Chondrocyte (in vitro differentiated cells): ENCODE data around the gene PTPRN2. TPM values are rescaled to one million over a fixed set of nuclear protein-coding genes. Genes with fewer than 3 reads are reported as not detected.
A peak's percentile ranks its signal among the peaks of the same experiment; 100 is the strongest.

Experiments
- DNase-seq: peaks from one replicate; pipeline ENCODE4 v3.0.0; 2021; ENCODE audit warnings: mixed read lengths, low spot score
- H3K27ac Mint-ChIP-seq: one replicate; pipeline ENCODE4 v1.8.0; 2021; ENCODE audit warnings: mild to moderate bottlenecking, moderate library complexity, mixed read lengths; ENCODE audit not compliant: unreplicated experiment
- H3K27me3 Mint-ChIP-seq: 2 replicates; pipeline ENCODE4 v1.8.0; 2021; ENCODE audit warnings: low read depth, mixed read lengths
- H3K36me3 Mint-ChIP-seq: 2 replicates; pipeline ENCODE4 v1.8.0; 2021; ENCODE audit warnings: low read depth, mixed read lengths
- H3K4me1 Mint-ChIP-seq: 2 replicates; pipeline ENCODE4 v1.8.0; 2021; ENCODE audit warnings: low read depth, mild to moderate bottlenecking, mixed read lengths
- H3K4me3 Mint-ChIP-seq: one replicate; pipeline ENCODE4 v1.8.0; 2021; ENCODE audit warnings: mild to moderate bottlenecking, moderate library complexity, mixed read lengths; ENCODE audit not compliant: unreplicated experiment
- H3K9me3 Mint-ChIP-seq: 2 replicates; pipeline ENCODE4 v1.8.0; 2021; ENCODE audit warnings: low read depth, mixed read lengths
- CTCF ChIP-seq: fragments of 200-600 bp; sonication (generic); IDR thresholded peaks from 2 replicates; pipeline ENCODE4 v1.5.0; 2021; ENCODE audit warnings: antibody characterized with exemption, mild to moderate bottlenecking, moderate library complexity
- total RNA-seq: library from RNA; stranded (reverse); gene quantifications from 3 replicates; pipeline ENCODE4 v1.2.1, GENCODE V29; 2021

Gene PTPRN2
- total RNA-seq, 1 donor from 2014 or later = 0.30 TPM

- H3K4me3 Mint-ChIP-seq = no peak overlapping the region
- no peaks in the 10 kb centered on the region for H3K4me1 Mint-ChIP-seq
- no peaks in the 10 kb centered on the region for H3K36me3 Mint-ChIP-seq
- TF ChIP-seq CTCF = no peak
- no peak overlapping the region for H3K27ac Mint-ChIP-seq
- H3K9me3 Mint-ChIP-seq = peaks cover 46% of the 10 kb centered on the region
- no peaks in the 10 kb centered on the region for H3K27me3 Mint-ChIP-seq
- no peak for DNase-seq
Measured at GRCh38 chr7:157973971-157974677, 613.5 kb downstream of the PTPRN2 start.

GRCh38 chr7:157972914-157973313 lies 614.7 kb downstream of the PTPRN2 start:
- H3K36me3 Mint-ChIP-seq = no peaks in the 10 kb centered on the region
- H3K4me1 Mint-ChIP-seq = no peaks in the 10 kb centered on the region
- no peak overlapping the region for H3K27ac Mint-ChIP-seq
- no peaks in the 10 kb centered on the region for H3K27me3 Mint-ChIP-seq
- DNase-seq = no peak
- H3K4me3 Mint-ChIP-seq = no peak overlapping the region
- H3K9me3 Mint-ChIP-seq = peaks cover 46% of the 10 kb centered on the region
- TF ChIP-seq CTCF = no peak

- H3K9me3 Mint-ChIP-seq = peaks cover 43% of the 10 kb centered on the region
- DNase-seq = no peak
- no peak overlapping the region for H3K4me3 Mint-ChIP-seq
- H3K27me3 Mint-ChIP-seq = no peaks in the 10 kb centered on the region
- H3K36me3 Mint-ChIP-seq = no peaks in the 10 kb centered on the region
- H3K4me1 Mint-ChIP-seq = no peaks in the 10 kb centered on the region
- TF ChIP-seq CTCF = no peak
- no peak overlapping the region for H3K27ac Mint-ChIP-seq
Measured at GRCh38 chr7:157971501-157971900, 616.1 kb downstream of the PTPRN2 start.

GRCh38 chr7:157970744-157971143 lies 616.9 kb downstream of the PTPRN2 start:
- Mint-ChIP-seq H3K27ac (no peak overlapping the region), H3K27me3 (no peaks in the 10 kb centered on the region), H3K36me3 (no peaks in the 10 kb centered on the region), H3K4me1 (no peaks in the 10 kb centered on the region), H3K9me3 (peaks cover 38% of the 10 kb centered on the region), H3K4me3 (no peak overlapping the region)
- peak; percentile 29 for DNase-seq
- TF ChIP-seq CTCF = no peak

GRCh38 chr7:157969995-157970394 lies 617.6 kb downstream of the PTPRN2 start:
- Mint-ChIP-seq H3K27me3 (no peaks in the 10 kb centered on the region), H3K9me3 (peaks cover 33% of the 10 kb centered on the region), H3K36me3 (no peaks in the 10 kb centered on the region), H3K4me1 (no peaks in the 10 kb centered on the region), H3K4me3 (no peak overlapping the region), H3K27ac (no peak overlapping the region)
- no peak for TF ChIP-seq CTCF
- DNase-seq = peak; percentile 20
